Measurements from ENCODE around the gene CCDC92B. TPM values are rescaled to one million over a fixed set of nuclear protein-coding genes. Genes with fewer than 3 reads are reported as not detected.
"Not testable (repeated sequence)": the region's sequence is repeated elsewhere in the genome, so short reads cannot be mapped to it uniquely, and the experiment has no call there.

The CCDC92B gene
- polyA plus RNA-seq, 1 donor: 0.14 TPM

DNA sequence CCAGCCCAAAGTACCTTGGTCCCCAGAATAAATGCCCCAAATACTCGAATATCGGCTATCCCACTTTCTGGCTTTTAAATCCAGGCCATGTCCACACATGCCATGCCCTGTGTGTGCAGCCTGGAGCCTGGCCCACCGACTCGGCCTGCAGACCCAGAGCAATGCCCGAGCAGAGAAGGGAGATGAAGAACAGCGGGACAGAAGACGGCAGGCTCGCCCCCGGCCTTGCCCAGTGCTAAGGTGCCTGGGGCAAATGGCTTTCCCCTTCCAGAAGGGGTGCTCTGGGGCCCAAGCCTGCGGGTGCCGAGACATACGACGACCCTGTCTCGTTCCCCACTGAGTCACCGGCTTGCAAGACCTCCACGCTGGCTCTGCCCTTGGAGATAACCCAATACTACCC lies 45.8 kb downstream of the CCDC92B start:
- DNase-seq (ENCODE audit: low read depth): no peak

GRCh38 chr17:2703181-2703580 lies 46.3 kb downstream of the CCDC92B start:
- DNase-seq (ENCODE audit: low read depth): no peak

DNA sequence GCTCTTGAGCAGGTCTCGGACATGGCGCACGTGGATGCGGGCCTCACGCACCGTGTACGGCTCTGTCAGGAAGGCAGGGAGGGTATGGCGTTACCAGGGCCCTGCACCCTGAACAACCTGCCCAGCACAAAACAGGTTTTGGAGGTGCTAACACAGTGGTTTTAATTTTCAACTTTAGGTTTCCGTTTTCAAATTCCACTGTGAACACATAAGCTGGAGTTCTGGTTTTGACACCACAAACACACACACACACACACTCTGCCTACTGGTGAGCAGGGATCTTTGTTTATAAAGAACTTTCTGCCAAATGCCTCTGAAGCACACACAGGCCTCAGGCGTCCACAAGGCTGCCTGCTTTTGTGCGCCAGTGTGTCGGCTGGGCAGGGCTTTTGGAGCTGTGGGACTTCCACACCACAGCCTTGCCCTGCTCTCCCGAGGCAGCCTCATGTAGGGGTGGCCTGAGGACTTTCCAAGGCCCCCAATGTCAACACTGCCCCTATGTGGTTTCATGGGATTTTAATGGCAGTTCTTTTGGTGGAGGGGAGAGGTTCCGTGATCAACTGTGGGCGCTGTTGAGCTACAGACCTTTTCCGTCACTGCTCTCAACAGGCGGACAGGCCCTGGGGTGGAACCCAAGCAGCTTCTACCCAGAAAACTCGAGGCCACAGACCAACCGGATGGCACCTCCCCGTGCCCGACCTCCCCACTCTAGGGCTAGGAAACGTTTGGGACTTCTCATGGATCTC lies 47.3 kb downstream of the CCDC92B start:
- no peak for DNase-seq (ENCODE audit: low read depth)

GRCh38 chr17:2701161-2701995 lies 48.1 kb downstream of the CCDC92B start:
- no peak for DNase-seq (ENCODE audit: low read depth)

DNA sequence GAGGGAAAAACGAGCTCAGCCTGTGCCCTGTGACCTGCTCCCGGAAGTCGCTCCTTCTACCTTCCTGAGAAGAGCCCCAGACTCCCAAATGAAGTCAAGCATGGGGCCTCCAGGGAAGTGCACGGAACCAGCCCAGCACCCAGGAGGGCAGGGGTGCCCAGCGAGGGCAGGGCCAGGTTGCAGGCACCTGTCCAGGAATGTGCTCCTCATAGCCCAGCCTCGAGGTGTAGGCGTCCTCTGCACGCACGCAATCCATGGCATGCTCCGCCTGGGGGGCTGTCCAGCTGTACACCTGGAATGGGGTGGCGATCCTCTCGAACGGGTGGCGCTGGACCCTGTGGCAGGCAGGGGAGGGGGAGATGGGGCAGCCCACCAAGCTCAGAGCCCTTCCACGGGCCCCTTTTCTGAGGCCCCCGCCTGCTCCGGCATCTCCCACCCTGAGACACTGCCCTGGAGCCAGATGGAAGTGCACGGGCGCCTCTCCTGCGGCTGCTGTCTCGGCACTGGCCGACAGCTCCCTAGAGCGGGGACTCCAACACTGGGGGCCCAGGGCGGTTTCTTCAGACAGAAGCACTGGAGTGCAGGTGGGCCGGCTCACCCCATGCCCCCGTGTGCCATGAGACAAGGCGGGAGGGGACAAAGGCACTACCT lies 48.8 kb downstream of the CCDC92B start:
- no peak for DNase-seq (ENCODE audit: low read depth)

GRCh38 chr17:2700030-2700490 lies 49.4 kb downstream of the CCDC92B start:
- no peak for DNase-seq (ENCODE audit: low read depth)

DNA sequence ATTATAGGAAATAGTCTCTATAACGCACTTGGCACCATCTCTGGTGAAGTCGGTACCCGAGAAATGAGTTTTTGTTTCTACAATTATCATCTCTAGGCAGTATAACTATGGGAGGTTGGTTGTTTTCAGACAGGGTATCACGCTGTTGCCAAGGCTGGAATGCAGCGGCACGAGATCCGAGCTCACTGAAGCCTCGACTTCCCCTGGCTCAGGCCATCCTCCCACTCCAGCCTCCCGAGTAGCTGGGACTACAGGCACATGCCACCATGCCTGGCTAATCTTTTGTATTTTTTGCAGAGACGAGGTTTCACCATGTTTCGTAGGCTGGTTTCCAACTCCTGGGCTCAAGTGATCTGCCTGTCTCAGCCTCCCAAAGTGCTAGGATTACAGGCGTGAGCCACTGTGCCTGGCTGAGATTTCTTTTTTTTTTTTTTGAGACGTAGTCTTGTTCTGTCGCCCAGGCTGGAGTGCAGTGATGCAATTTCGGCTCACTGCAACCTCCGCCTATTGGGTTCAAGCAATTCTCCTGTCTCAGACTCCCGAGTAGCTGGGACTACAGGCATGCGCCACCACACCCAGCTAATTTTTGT lies 50.1 kb downstream of the CCDC92B start:
- DNase-seq (ENCODE audit: low read depth): not testable (repeated sequence)

- DNase-seq (ENCODE audit: low read depth): no peak
Measured at GRCh38 chr17:2697611-2698162, 51.8 kb downstream of the CCDC92B start.

DNA sequence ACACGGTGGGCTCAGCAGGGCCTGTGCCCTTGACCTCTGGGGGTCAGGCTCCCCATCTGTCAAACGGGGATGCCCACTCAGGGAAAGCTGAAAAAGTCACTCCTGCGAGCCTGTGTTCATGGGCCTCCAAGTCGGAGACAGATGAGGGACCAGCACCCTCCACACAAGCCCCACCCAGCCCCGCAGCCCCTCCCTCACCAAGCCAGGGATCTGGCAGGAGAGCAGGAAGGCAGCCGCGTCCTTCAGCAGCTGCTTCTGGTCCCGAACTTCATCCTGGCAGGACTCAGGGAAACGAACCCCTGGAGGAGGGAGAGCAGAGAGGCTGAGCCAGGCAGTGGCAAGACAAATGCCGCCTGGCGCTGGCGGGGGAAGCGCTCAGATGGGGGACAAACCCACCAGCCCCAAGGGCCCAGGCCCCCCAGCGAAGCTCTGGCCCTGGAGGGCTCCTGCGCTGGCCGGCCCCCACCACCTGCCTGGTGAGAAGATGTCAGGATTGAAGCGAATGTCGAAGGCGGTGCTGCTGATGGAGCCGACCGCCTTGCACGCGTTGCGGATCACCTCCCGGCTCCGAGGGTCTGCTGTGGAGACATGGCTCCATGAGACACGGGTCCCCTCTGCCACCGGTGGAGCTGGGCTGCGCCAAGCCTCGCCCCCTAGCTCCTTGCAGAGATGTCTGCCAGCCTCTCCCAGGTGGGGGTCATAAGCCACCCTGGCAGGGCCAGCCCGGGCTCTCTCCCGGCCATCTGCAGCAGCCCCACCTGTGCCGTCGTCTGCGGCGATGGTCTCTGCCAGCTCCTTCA lies 53.3 kb downstream of the CCDC92B start:
- DNase-seq (ENCODE audit: low read depth): no peak

- DNase-seq (ENCODE audit: low read depth): no peak
Measured at GRCh38 chr17:2695243-2695960, 54.0 kb downstream of the CCDC92B start.

- DNase-seq (ENCODE audit: low read depth): no peak
Measured at GRCh38 chr17:2694381-2695242, 54.8 kb downstream of the CCDC92B start.

DNA sequence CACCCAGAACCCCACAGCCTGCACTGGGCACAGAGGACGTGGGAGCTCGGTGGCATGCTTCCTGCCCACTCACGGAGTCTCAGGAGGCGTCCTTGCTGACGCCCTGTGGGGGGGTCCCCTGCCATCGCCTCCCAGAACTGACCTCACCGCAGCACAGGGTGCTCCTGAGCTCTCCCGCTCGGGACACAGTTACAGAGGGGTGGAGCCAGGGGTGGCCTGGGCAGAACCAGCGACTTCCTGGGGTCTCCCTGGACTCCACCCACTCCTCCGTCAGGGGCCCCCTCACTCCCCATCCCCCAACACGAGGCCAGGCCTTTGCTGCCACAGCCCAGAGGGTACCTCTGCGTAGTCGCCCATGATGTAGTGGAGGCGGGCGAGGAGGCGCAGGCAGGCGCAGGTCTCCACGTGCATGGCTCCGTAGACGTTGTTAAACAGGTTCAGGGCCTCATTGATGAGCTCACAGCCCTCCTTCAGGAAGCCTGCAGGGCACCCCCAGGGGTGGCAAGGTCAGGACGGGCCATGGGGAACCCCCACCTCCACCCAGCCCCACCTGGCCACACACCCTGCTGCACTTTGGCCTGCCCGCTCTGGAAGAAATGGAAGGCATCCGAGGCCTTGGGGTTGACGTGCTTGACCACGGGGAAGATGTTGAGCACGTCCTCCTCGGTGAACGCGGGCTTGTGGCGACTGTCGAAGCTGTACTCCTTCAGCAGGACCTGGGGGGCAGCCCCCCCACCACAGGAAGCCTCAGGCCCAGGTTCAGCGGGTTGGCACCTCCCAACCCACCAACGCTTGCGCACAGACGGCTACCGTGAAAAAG lies 55.7 kb downstream of the CCDC92B start:
- no peak for DNase-seq (ENCODE audit: low read depth)

GRCh38 chr17:2692781-2693135 lies 56.7 kb downstream of the CCDC92B start:
- DNase-seq (ENCODE audit: low read depth): no peak

GRCh38 chr17:2691965-2692780 lies 57.3 kb downstream of the CCDC92B start:
- no peak for DNase-seq (ENCODE audit: low read depth)

- no peak for DNase-seq (ENCODE audit: low read depth)
Measured at GRCh38 chr17:2691069-2691871, 58.2 kb downstream of the CCDC92B start.

DNA sequence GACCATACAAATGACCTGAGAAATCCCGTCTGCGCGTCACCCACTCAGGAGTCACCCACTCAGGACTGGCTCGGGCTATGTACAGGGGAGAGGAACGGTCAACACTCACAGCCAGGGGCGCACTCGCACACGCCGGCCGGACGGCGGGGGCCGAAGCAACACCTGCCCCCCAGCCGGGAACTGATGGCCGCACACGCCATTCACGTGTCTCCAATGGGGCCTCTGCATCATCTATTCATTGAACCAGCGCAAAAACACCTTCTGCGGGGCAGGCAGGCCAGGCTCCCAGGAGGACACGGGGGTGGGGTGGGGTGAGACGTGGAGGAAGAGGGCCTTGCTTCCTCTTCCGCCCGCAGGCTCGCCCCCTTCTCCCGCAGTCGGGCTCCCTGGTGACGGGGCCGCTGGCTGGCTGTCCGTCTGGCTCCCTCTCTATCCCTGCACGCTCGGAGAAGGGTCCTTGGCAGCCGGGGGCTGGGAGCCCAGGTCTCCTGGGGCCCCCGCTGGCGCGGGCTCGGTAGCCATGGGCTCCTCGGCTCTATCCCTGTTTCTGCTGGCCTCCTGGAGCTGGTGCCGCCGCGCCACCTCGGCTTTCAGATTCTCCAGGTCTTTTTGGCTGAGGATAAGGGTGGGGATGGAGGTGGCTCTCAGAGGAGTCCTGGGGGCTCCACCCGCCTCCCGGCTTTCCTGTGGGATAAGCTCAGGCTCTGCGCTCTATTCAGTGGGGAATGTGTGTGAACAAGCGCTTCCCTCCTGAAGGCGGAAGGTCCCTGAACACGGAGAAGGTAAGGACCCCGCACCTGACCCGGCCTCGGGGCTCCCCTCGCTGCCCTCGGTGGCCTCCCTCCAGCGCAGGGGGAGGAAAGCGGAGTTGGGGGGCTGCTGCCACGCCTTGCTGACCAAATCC lies 59.0 kb downstream of the CCDC92B start:
- no peak for DNase-seq (ENCODE audit: low read depth)
